ENCODE data around the gene FBXO44. TPM values are rescaled to one million over a fixed set of nuclear protein-coding genes. Genes with fewer than 3 reads are reported as not detected.

FBXO44 gene
- total RNA-seq, 1 donor from 2014 or later = 18.4 TPM

- no peak for DNase-seq
- intact Hi-C loops (cut with DNase I) = no loop called here
- Histone ChIP-seq H3K36me3 (no peaks in the 10 kb centered on the region), H3K27ac (no peak overlapping the region), H3K27me3 (ENCODE audit: low read depth) (peaks cover 26% of the 10 kb centered on the region), H3K9me3 (no peaks in the 10 kb centered on the region), H3K4me3 (no peak overlapping the region), H3K4me1 (no peaks in the 10 kb centered on the region)
- no peak for ATAC-seq
- TF ChIP-seq CTCF (IDR thresholded peaks at IDR 0.05) = no peak
Measured at GRCh38 chr1:11629184-11630016, 25.3 kb upstream of the FBXO44 start.

GRCh38 chr1:11634365-11635192 lies 20.1 kb upstream of the FBXO44 start:
- no peak overlapping the region for H3K4me3 ChIP-seq
- no peaks in the 10 kb centered on the region for H3K36me3 ChIP-seq
- intact Hi-C loops (cut with DNase I) = no loop called here
- H3K9me3 ChIP-seq = no peaks in the 10 kb centered on the region
- no peaks in the 10 kb centered on the region for H3K4me1 ChIP-seq
- H3K27me3 ChIP-seq (ENCODE audit: low read depth) = peaks cover 23% of the 10 kb centered on the region
- no peak overlapping the region for H3K27ac ChIP-seq
- no peak for DNase-seq
- ATAC-seq = no peak
- no peak for TF ChIP-seq CTCF (IDR thresholded peaks at IDR 0.05)

GRCh38 chr1:11638121-11638520 lies 16.6 kb upstream of the FBXO44 start:
- Histone ChIP-seq H3K27ac (no peak overlapping the region), H3K9me3 (no peaks in the 10 kb centered on the region), H3K27me3 (ENCODE audit: low read depth) (peaks cover 26% of the 10 kb centered on the region), H3K4me3 (no peak overlapping the region), H3K36me3 (no peaks in the 10 kb centered on the region), H3K4me1 (no peaks in the 10 kb centered on the region)
- ATAC-seq = no peak
- intact Hi-C loops (cut with DNase I) = no loop called here
- no peak for DNase-seq
- no peak for TF ChIP-seq CTCF (IDR thresholded peaks at IDR 0.05)

GRCh38 chr1:11639372-11639771 lies 15.3 kb upstream of the FBXO44 start:
- ATAC-seq = no peak
- Histone ChIP-seq H3K4me1 (no peaks in the 10 kb centered on the region), H3K36me3 (no peaks in the 10 kb centered on the region), H3K27ac (no peak overlapping the region), H3K4me3 (no peak overlapping the region), H3K27me3 (ENCODE audit: low read depth) (peaks cover 20% of the 10 kb centered on the region), H3K9me3 (no peaks in the 10 kb centered on the region)
- no peak for TF ChIP-seq CTCF (IDR thresholded peaks at IDR 0.05)
- intact Hi-C loops (cut with DNase I) = no loop called here
- no peak for DNase-seq

GRCh38 chr1:11640101-11640500 lies 14.6 kb upstream of the FBXO44 start:
- Histone ChIP-seq H3K4me3 (no peak overlapping the region), H3K9me3 (no peaks in the 10 kb centered on the region), H3K4me1 (no peaks in the 10 kb centered on the region), H3K36me3 (no peaks in the 10 kb centered on the region), H3K27me3 (ENCODE audit: low read depth) (peaks cover 20% of the 10 kb centered on the region), H3K27ac (no peak overlapping the region)
- DNase-seq = no peak
- no peak for ATAC-seq
- TF ChIP-seq CTCF (IDR thresholded peaks at IDR 0.05) = no peak
- intact Hi-C loops (cut with DNase I) = loop anchor here (10.0 kb wide), 1 partner anchor 395 kb away; no protein-coding TSS in a partner anchor
